K562 (cell line): ENCODE measurements around the gene KCNA1. TPM values are rescaled to one million over a fixed set of nuclear protein-coding genes. Genes with fewer than 3 reads are reported as not detected.

Experiments
- ATAC-seq: fragments of 200-7000 bp; cut with Tn5 transposase; 3 replicates; pipeline ENCODE4 v1.9.1; 2020; ENCODE audit warnings: moderate library complexity
- BruUV-seq: library from RNA; stranded (reverse); fragments of 400-500 nt; replicated peaks from 2 replicates; lab custom pipeline; 2021; lab: Mats Ljungman, UMichigan
- CTCF ChIA-PET: fragments of 300-600 bp; formaldehyde crosslinking; extraction: SDS; loops from one replicate; lab custom pipeline; 2021; ENCODE audit warnings: low intra/inter-chr PET ratio; lab: Yijun Ruan, JAX
- POLR2A ChIA-PET: fragments of 300-600, 350-650 bp; sonication (Branson Sonifier 250); formaldehyde crosslinking; extraction: SDS; loops from one replicate; lab custom pipeline; 2021; ENCODE audit warnings: antibody characterized with exemption, inconsistent platforms; lab: Yijun Ruan, JAX
- DNase-seq, 4 experiments: peaks; one replicate each; pipeline versions ENCODE4 v3.0.0 to v3.0.0-alpha.2; 2011 to 2018; ENCODE audit warnings: low spot score in 3 of 4, mixed read lengths in 3 of 4; ENCODE audit errors: extremely low read depth in 1 of 4
- FAIRE-seq: peaks from 2 replicates; lab custom pipeline; 2011; peaks lifted over from hg19 to GRCh38; lab: Jason Lieb, UNC
- H2AFZ ChIP-seq: 2 replicates; pipeline ENCODE4 v1.6.0; 2011; ENCODE audit warnings: low read depth, low read length, control low read depth, inconsistent platforms
- H3K27ac ChIP-seq: fragments of 200-600 bp; 3 replicates; pipeline ENCODE4 v1.8.0; 2011; ENCODE audit warnings: low read depth, mild to moderate bottlenecking, control low read depth, inconsistent platforms, low read length, moderate library complexity, mixed read lengths; ENCODE audit errors: extremely low read depth
- H3K27me3 ChIP-seq, 2 experiments: fragments of 300-600 bp in 1 of 2; 2 replicates in 1 of 2; 3 replicates in 1 of 2; pipeline versions ENCODE4 v1.6.0 to v1.8.0; 2011; ENCODE audit warnings: inconsistent platforms in 2 of 2, low read length in 2 of 2, mild to moderate bottlenecking in 1 of 2, mixed read lengths in 1 of 2, moderate library complexity in 1 of 2; ENCODE audit not compliant: control insufficient read depth in 2 of 2, insufficient read depth in 2 of 2
- H3K36me3 ChIP-seq: fragments of 300-600 bp; 3 replicates; pipeline ENCODE4 v1.8.0; 2011; ENCODE audit warnings: mild to moderate bottlenecking, low read length, inconsistent platforms; ENCODE audit not compliant: control insufficient read depth, insufficient read depth
- H3K4me1 ChIP-seq, 2 experiments: fragments of 200-600 bp in 1 of 2; replicated peaks in 1 of 2; 2 replicates in 1 of 2; 3 replicates in 1 of 2; pipeline versions ENCODE4 v1.5.1 to v1.8.0; 2011; ENCODE audit warnings: inconsistent platforms in 2 of 2, low read length in 2 of 2, mild to moderate bottlenecking in 1 of 2, mixed read lengths in 1 of 2, moderate library complexity in 1 of 2; ENCODE audit not compliant: control insufficient read depth in 2 of 2, insufficient read depth in 2 of 2
- H3K4me2 ChIP-seq: 2 replicates; pipeline ENCODE4 v1.6.1; 2011; ENCODE audit warnings: low read length, control low read depth, inconsistent platforms, mixed read lengths; ENCODE audit not compliant: insufficient read depth
- H3K4me3 ChIP-seq: fragments of 200-600 bp; sonication (generic), shearing (Covaris generic); 2 replicates; pipeline ENCODE4 v1.5.1; 2016; ENCODE audit warnings: control low read depth, inconsistent platforms
- H3K79me2 ChIP-seq: fragments of 200-600 bp; 3 replicates; pipeline ENCODE4 v1.8.0; 2011; ENCODE audit warnings: low read length, inconsistent platforms; ENCODE audit not compliant: control insufficient read depth, insufficient read depth
- H3K9ac ChIP-seq, 2 experiments: 2 replicates each; pipeline versions ENCODE4 v1.6.0 to v1.6.1; 2011; ENCODE audit warnings: low read depth in 2 of 2, low read length in 2 of 2, control low read depth in 1 of 2, inconsistent platforms in 1 of 2, mild to moderate bottlenecking in 1 of 2, mixed read lengths in 1 of 2; ENCODE audit not compliant: insufficient read depth in 1 of 2
- H3K9me1 ChIP-seq: one replicate; pipeline ENCODE4 v1.6.0; 2011; ENCODE audit warnings: inconsistent platforms, mild to moderate bottlenecking, low read length, moderate library complexity; ENCODE audit not compliant: control insufficient read depth, insufficient read depth
- H3K9me3 ChIP-seq: replicated peaks from 2 replicates; pipeline ENCODE4 v1.5.1; 2011; ENCODE audit warnings: low read depth, low read length, inconsistent platforms; ENCODE audit not compliant: control insufficient read depth, insufficient read depth
- H4K20me1 ChIP-seq: replicated peaks from 2 replicates; pipeline ENCODE4 v1.6.1; 2011; ENCODE audit warnings: low read length, inconsistent platforms, mixed read lengths; ENCODE audit not compliant: control insufficient read depth, insufficient read depth
- BDP1 ChIP-seq: IDR thresholded peaks from 3 replicates; pipeline ENCODE4 v1.6.1; 2011; ENCODE audit not compliant: insufficient read length, insufficient read depth
- BMI1 ChIP-seq: fragments of 150-350 bp; IDR thresholded peaks from 2 replicates; pipeline ENCODE4 v1.6.1; 2014; ENCODE audit warnings: low read length
- DNMT1 ChIP-seq: fragments of 450-650 bp; IDR thresholded peaks from 2 replicates; pipeline ENCODE4 v1.6.1; 2016; ENCODE audit warnings: antibody characterized with exemption, mild to moderate bottlenecking
- ERF ChIP-seq: fragments of 450-650 bp; formaldehyde crosslinking; IDR thresholded peaks from 2 replicates; pipeline ENCODE4 v1.4.0; 2020; ENCODE audit warnings: mild to moderate bottlenecking, mixed read lengths
- HIVEP1 ChIP-seq: fragments of 250-450 bp; sonication (Bioruptor Pico); IDR thresholded peaks from 2 replicates; pipeline ENCODE4 v1.4.0; 2020; ENCODE audit warnings: mild to moderate bottlenecking
- ILF3 ChIP-seq: fragments of 450-650 bp; IDR thresholded peaks from 2 replicates; pipeline ENCODE4 v1.6.1; 2018; ENCODE audit warnings: antibody characterized with exemption, mild to moderate bottlenecking, moderate library complexity, borderline replicate concordance
- NR1H2 ChIP-seq: sonication (generic); formaldehyde crosslinking; IDR thresholded peaks from 2 replicates; pipeline ENCODE4 v1.4.0; 2020; ENCODE audit warnings: mild to moderate bottlenecking, missing genetic modification reagents
- PHF20 ChIP-seq: fragments of 450-650 bp; IDR thresholded peaks from 2 replicates; pipeline ENCODE4 v1.6.1; 2018; ENCODE audit not compliant: partially characterized antibody
- PHF8 ChIP-seq: fragments of 200-600 bp; sonication (generic); IDR thresholded peaks from 2 replicates; pipeline ENCODE4 v1.6.1; 2012; ENCODE audit warnings: mixed run types, mild to moderate bottlenecking, inconsistent platforms, low read length, moderate library complexity, borderline replicate concordance
- PRMT5 ChIP-seq: sonication (generic); formaldehyde crosslinking; IDR thresholded peaks from 2 replicates; pipeline ENCODE4 v1.5.0; 2020; ENCODE audit warnings: missing genetic modification reagents
- PTBP1 ChIP-seq: fragments of 200-400 bp; formaldehyde crosslinking; IDR thresholded peaks from 2 replicates; pipeline ENCODE4 v1.6.1; 2017; ENCODE audit warnings: low read depth, low read length
- RBM15 ChIP-seq: fragments of 200-400 bp; formaldehyde crosslinking; IDR thresholded peaks from 2 replicates; pipeline ENCODE4 v1.6.1; 2018; ENCODE audit warnings: mild to moderate bottlenecking, low read length, moderate library complexity; ENCODE audit not compliant: insufficient read depth
- TAF1 ChIP-seq: IDR thresholded peaks from 2 replicates; pipeline ENCODE4 v1.6.1; 2011; ENCODE audit warnings: mild to moderate bottlenecking, low read length, moderate library complexity; ENCODE audit not compliant: insufficient read depth, control insufficient read depth, severe bottlenecking; ENCODE audit errors: extremely low read depth
- THRAP3 ChIP-seq: fragments of 450-650 bp; IDR thresholded peaks from 2 replicates; pipeline ENCODE4 v1.6.1; 2016; ENCODE audit warnings: mild to moderate bottlenecking, inconsistent platforms, borderline replicate concordance
- U2AF2 ChIP-seq: fragments of 200-400 bp; formaldehyde crosslinking; optimal IDR thresholded peaks from 2 replicates; pipeline ENCODE3; 2017; ENCODE audit warnings: low read depth, mild to moderate bottlenecking, low read length
- ZBTB9 ChIP-seq: fragments of 450-650 bp; formaldehyde crosslinking; IDR thresholded peaks from 2 replicates; pipeline ENCODE4 v1.4.0; 2020; ENCODE audit warnings: mild to moderate bottlenecking, moderate library complexity
- ZNF133 ChIP-seq: fragments of 250-450 bp; sonication (Bioruptor Pico); IDR thresholded peaks from 2 replicates; pipeline ENCODE4 v1.4.0; 2020; ENCODE audit warnings: mild to moderate bottlenecking
- ZNF707 ChIP-seq: fragments of 250-450 bp; sonication (Bioruptor Pico); conservative IDR thresholded peaks from 2 replicates; pipeline ENCODE4 v1.8.0; 2022; ENCODE audit warnings: inconsistent platforms, mild to moderate bottlenecking, moderate library complexity
- WGBS: fragments of 100-300 bp; shearing (Covaris generic); methylation state at CpG from one replicate; pipeline ENCODE4 v1.1.6; 2016; ENCODE audit warnings: low coverage, mixed read lengths; ENCODE audit not compliant: insufficient coverage; ENCODE audit errors: missing lambda C conversion rate; 5-methylcytosine and 5-hydroxymethylcytosine counted together
- in situ Hi-C: fragments of 300-500 bp; cut with MboI; formaldehyde crosslinking; loops from 4 replicates; pipeline ENCODE4 v1.15.0; 2018; ENCODE audit warnings: inconsistent platforms, mixed read lengths
- intact Hi-C: fragments of 100-400 bp; cut with micrococcal nuclease; formaldehyde crosslinking; loops from 2 replicates; pipeline ENCODE4 v1.14.2; 2022
- polyA plus RNA-seq, 8 experiments: library from polyadenylated mRNA; depleted of rRNA in 4 of 8; stranded (reverse) in 5 of 8; unstranded in 3 of 8; fragments of >200 nt; fragmentation: Nextera tagmentation in 2 of 8; fragmentation: Illumina TruSeq in 1 of 8; extraction: Ambion mirVana in 2 of 8; extraction: Trizol in 1 of 8; gene quantifications; 2 replicates each; pipeline versions ENCODE4 v1.2.1 to v1.2.3, GENCODE V29; 2011 to 2014; ENCODE audit warnings: inconsistent platforms in 1 of 8, missing spikeins in 1 of 8
- total RNA-seq, 7 experiments: library from RNA; depleted of rRNA in 6 of 7; stranded (reverse); fragments of >200 nt in 6 of 7; fragmentation: Illumina TruSeq in 2 of 7; extraction: Trizol in 2 of 7; gene quantifications; 2 replicates each; pipeline versions ENCODE4 v1.2.1 to v1.2.3, GENCODE V29; 2011 to 2021; ENCODE audit warnings: low replicate concordance in 1 of 7
- TF ChIP-seq, protein P1 (sequence below): sonication (generic); formaldehyde crosslinking; IDR thresholded peaks from 2 replicates; pipeline ENCODE4 v1.8.0; 2023; ENCODE audit warnings: mild to moderate bottlenecking, missing genetic modification reagents

Gene KCNA1
- total and polyA plus RNA-seq, 9 of the 15 experiments (the other 6 are each of a cell fraction or from before 2014, with no cell fraction given): not detected

GRCh38 chr12:4870423-4870822 lies 39.3 kb upstream of the KCNA1 start:
- no TSS peak for BruUV-seq
- intact Hi-C loops (no loop called here), in situ Hi-C loops (loop anchor here (10.0 kb wide), 1 partner anchor 134 kb away; no protein-coding TSS in a partner anchor)
- no peaks in the 10 kb centered on the region for H3K9me3 ChIP-seq
- TF ChIP-seq NR1H2 (CRISPR knock-in tag): no peak
- TF ChIP-seq, protein P1, sequence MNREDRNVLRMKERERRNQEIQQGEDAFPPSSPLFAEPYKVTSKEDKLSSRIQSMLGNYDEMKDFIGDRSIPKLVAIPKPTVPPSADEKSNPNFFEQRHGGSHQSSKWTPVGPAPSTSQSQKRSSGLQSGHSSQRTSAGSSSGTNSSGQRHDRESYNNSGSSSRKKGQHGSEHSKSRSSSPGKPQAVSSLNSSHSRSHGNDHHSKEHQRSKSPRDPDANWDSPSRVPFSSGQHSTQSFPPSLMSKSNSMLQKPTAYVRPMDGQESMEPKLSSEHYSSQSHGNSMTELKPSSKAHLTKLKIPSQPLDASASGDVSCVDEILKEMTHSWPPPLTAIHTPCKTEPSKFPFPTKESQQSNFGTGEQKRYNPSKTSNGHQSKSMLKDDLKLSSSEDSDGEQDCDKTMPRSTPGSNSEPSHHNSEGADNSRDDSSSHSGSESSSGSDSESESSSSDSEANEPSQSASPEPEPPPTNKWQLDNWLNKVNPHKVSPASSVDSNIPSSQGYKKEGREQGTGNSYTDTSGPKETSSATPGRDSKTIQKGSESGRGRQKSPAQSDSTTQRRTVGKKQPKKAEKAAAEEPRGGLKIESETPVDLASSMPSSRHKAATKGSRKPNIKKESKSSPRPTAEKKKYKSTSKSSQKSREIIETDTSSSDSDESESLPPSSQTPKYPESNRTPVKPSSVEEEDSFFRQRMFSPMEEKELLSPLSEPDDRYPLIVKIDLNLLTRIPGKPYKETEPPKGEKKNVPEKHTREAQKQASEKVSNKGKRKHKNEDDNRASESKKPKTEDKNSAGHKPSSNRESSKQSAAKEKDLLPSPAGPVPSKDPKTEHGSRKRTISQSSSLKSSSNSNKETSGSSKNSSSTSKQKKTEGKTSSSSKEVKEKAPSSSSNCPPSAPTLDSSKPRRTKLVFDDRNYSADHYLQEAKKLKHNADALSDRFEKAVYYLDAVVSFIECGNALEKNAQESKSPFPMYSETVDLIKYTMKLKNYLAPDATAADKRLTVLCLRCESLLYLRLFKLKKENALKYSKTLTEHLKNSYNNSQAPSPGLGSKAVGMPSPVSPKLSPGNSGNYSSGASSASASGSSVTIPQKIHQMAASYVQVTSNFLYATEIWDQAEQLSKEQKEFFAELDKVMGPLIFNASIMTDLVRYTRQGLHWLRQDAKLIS (CRISPR knock-in tag): no peak
- no peak for TF ChIP-seq ILF3
- no peak for TF ChIP-seq ERF
- TF ChIP-seq ZBTB9 (CRISPR knock-in tag): no peak
- TF ChIP-seq DNMT1: no peak
- TF ChIP-seq HIVEP1: no peak
- no peak for TF ChIP-seq PTBP1
- no peak for TF ChIP-seq BMI1
- TF ChIP-seq ZNF707 (CRISPR knock-in tag): no peak
- TF ChIP-seq THRAP3: no peak
- no peak for TF ChIP-seq RBM15
- no peak for TF ChIP-seq PHF8
- no peak for TF ChIP-seq TAF1
- TF ChIP-seq U2AF2: no peak
- no peak for TF ChIP-seq ZNF133 (CRISPR knock-in tag)
- TF ChIP-seq BDP1: no peak
- no peak for TF ChIP-seq PHF20
- TF ChIP-seq PRMT5: no peak
- no peak overlapping the region for H2AFZ ChIP-seq
- DNase-seq: no peak
- WGBS: 0% methylated on average over 2 of the region's 3 CpGs
- H3K4me1 ChIP-seq: no peaks in the 10 kb centered on the region; a peak in 1 of 5 replicates
- no peaks in the 10 kb centered on the region for H3K79me2 ChIP-seq
- no peak overlapping the region for H3K4me3 ChIP-seq
- CTCF ChIA-PET: no interaction called here
- no peaks in the 10 kb centered on the region for H3K36me3 ChIP-seq
- H4K20me1 ChIP-seq: no peaks in the 10 kb centered on the region
- no peak for ATAC-seq
- H3K27ac ChIP-seq: no peak overlapping the region
- no peak overlapping the region for H3K9ac ChIP-seq
- no peaks in the 10 kb centered on the region for H3K9me1 ChIP-seq
- no peaks in the 10 kb centered on the region for H3K27me3 ChIP-seq
- POLR2A ChIA-PET: interaction anchor here (0.7 kb wide), 1 partner anchor 38 kb away, joined by 3 read pairs; no protein-coding TSS in a partner anchor
- no peak for FAIRE-seq
- no peak overlapping the region for H3K4me2 ChIP-seq
